Hypothalamus (tissue), 51 donors: Measurements from ENCODE around the gene PORCN.
"Not testable (repeated sequence)": the region's sequence is repeated elsewhere in the genome, so short reads cannot be mapped to it uniquely, and the experiment has no call there.

ENCODE experiments used
- DNase-seq, 51 donors: peaks; one replicate each; lab custom pipeline; 2025; lab: John Stamatoyannopoulos, UW

The PORCN gene

GRCh38 chrX:48538641-48539344 lies 30.0 kb downstream of the PORCN start:
- DNase-seq: peak in 1 of 51 donors; percentile 24

- DNase-seq: peak; percentile 16 to 95 (median 85)
Observed at GRCh38 chrX:48539345-48540027, 30.7 kb downstream of the PORCN start, which contains the start of gene TBC1D25. Gene TBC1D25, plus strand, starts transcription at chrX:48539714. Its CDS starts 84 bp downstream, at chrX:48539798.

GRCh38 chrX:48540028-48540375 lies 31.2 kb downstream of the PORCN start:
- DNase-seq: peak in 19 of 51 donors; percentile 12 to 57 (median 33)

- DNase-seq: no peak
Observed at GRCh38 chrX:48540480-48540879, 31.7 kb downstream of the PORCN start.

GRCh38 chrX:48541140-48541814 lies 32.5 kb downstream of the PORCN start:
- DNase-seq: no peak

- DNase-seq: no peak
Observed at GRCh38 chrX:48548871-48549270, 40.1 kb downstream of the PORCN start.

- DNase-seq: not testable (repeated sequence)
Observed at GRCh38 chrX:48555731-48556325, 47.0 kb downstream of the PORCN start.

- DNase-seq: no peak
Observed at GRCh38 chrX:48558271-48558670, 49.5 kb downstream of the PORCN start.

- DNase-seq: no peak
Observed at GRCh38 chrX:48559636-48560035, 50.8 kb downstream of the PORCN start.

- DNase-seq: no peak
Observed at GRCh38 chrX:48560056-48560455, 51.3 kb downstream of the PORCN start.

GRCh38 chrX:48560681-48561080 lies 51.9 kb downstream of the PORCN start:
- no peak for DNase-seq

GRCh38 chrX:48569958-48570357 lies 61.2 kb downstream of the PORCN start:
- DNase-seq: no peak
